CD8-positive, alpha-beta memory T cell (primary cell): Measurements from ENCODE around the gene HHATL. TPM values are rescaled to one million over a fixed set of nuclear protein-coding genes. Genes with fewer than 3 reads are reported as not detected.

ENCODE experiments used
- CTCF ChIA-PET: fragments of 350-600 bp; sonication (Branson Sonifier 250); formaldehyde crosslinking; loops from one replicate; lab custom pipeline; 2021; ENCODE audit warnings: antibody characterized with exemption; lab: Charles Lee
- POLR2A ChIA-PET: fragments of 350-600 bp; sonication (Branson Sonifier 250); formaldehyde crosslinking; loops from one replicate; lab custom pipeline; 2021; ENCODE audit warnings: antibody characterized with exemption; lab: Charles Lee
- DNase-seq, 5 donors: peaks; one replicate each; pipeline versions ENCODE4 v3.0.0 to v3.0.0-alpha.2; 2020 to 2022; ENCODE audit warnings: mixed read lengths in 1 of 5
- H3K27ac ChIP-seq: one replicate; pipeline ENCODE4 v1.7.0; 2013; ENCODE audit warnings: low read depth, mild to moderate bottlenecking, low read length, moderate library complexity
- H3K27me3 ChIP-seq: 2 replicates; pipeline ENCODE4 v1.7.0; 2013; ENCODE audit warnings: low read length, mild to moderate bottlenecking; ENCODE audit not compliant: insufficient read depth, poor library complexity, severe bottlenecking
- H3K36me3 ChIP-seq: 2 replicates; pipeline ENCODE4 v1.7.0; 2013; ENCODE audit warnings: mild to moderate bottlenecking, low read length, moderate library complexity; ENCODE audit not compliant: insufficient read depth
- H3K4me1 ChIP-seq: 2 replicates; pipeline ENCODE4 v1.7.0; 2013; ENCODE audit warnings: mild to moderate bottlenecking, low read length, moderate library complexity; ENCODE audit not compliant: insufficient read depth
- H3K4me3 ChIP-seq: 2 replicates; pipeline ENCODE4 v1.7.0; 2013; ENCODE audit warnings: mild to moderate bottlenecking, low read length
- H3K9me3 ChIP-seq: 2 replicates; pipeline ENCODE4 v1.7.0; 2013; ENCODE audit warnings: mild to moderate bottlenecking, low read length
- H3K27ac Mint-ChIP-seq, 8 donors: one replicate each; pipeline ENCODE4 v1.8.0; 2020 to 2021; ENCODE audit warnings: mixed read lengths in 8 of 8, mild to moderate bottlenecking in 6 of 8, inconsistent platforms in 3 of 8, moderate library complexity in 3 of 8
- H3K27me3 Mint-ChIP-seq, 2 donors: one replicate each; pipeline ENCODE4 v1.8.0; 2020 to 2021; ENCODE audit warnings: mixed read lengths in 2 of 2, mild to moderate bottlenecking in 1 of 2, moderate library complexity in 1 of 2
- H3K36me3 Mint-ChIP-seq, 3 donors: one replicate each; pipeline ENCODE4 v1.8.0; 2020 to 2021; ENCODE audit warnings: mixed read lengths in 3 of 3, inconsistent platforms in 1 of 3, mild to moderate bottlenecking in 1 of 3
- H3K4me1 Mint-ChIP-seq, 3 donors: one replicate each; pipeline ENCODE4 v1.8.0; 2020 to 2021; ENCODE audit warnings: mixed read lengths in 3 of 3, inconsistent platforms in 1 of 3, mild to moderate bottlenecking in 1 of 3
- H3K4me3 Mint-ChIP-seq, 7 donors: one replicate each; pipeline ENCODE4 v1.8.0; 2020 to 2021; ENCODE audit warnings: mixed read lengths in 7 of 7, mild to moderate bottlenecking in 6 of 7, moderate library complexity in 4 of 7, inconsistent platforms in 2 of 7
- H3K9me3 Mint-ChIP-seq, 5 donors: one replicate each; pipeline ENCODE4 v1.8.0; 2020 to 2022; ENCODE audit warnings: mixed read lengths in 5 of 5, mild to moderate bottlenecking in 3 of 5, moderate library complexity in 2 of 5, inconsistent platforms in 1 of 5
- polyA plus RNA-seq: library from polyadenylated mRNA; unstranded; fragments of 300-500 nt; fragmentation: Illumina TruSeq; gene quantifications from one replicate; pipeline ENCODE4 v1.2.3, GENCODE V29; 2021
- total RNA-seq, 2 experiments: library from RNA; stranded (reverse); gene quantifications; one replicate each; pipeline ENCODE4 v1.2.3, GENCODE V29; 2021

HHATL gene
- total and polyA plus RNA-seq, 3 experiments from 2014 or later: not detected

GRCh38 chr3:42714171-42714852, 11.7 kb upstream of the HHATL start:
- no peak for DNase-seq
- H3K9me3 ChIP-seq: no peaks in the 10 kb centered on the region
- Mint-ChIP-seq H3K27me3 (peaks cover 6 to 8% of the 10 kb centered on the region in 2 donors), H3K36me3 (no peaks in the 10 kb centered on the region), H3K4me1 (no peaks in the 10 kb centered on the region), H3K27ac (no peak overlapping the region), H3K9me3 (no peaks in the 10 kb centered on the region), H3K4me3 (no peak overlapping the region)
- H3K4me1 ChIP-seq: no peaks in the 10 kb centered on the region
- no peak overlapping the region for H3K27ac ChIP-seq
- H3K4me3 ChIP-seq: no peak overlapping the region
- ChIA-PET CTCF (no interaction called here), POLR2A (no interaction called here)
- H3K36me3 ChIP-seq: no peaks in the 10 kb centered on the region
- no peaks in the 10 kb centered on the region for H3K27me3 ChIP-seq

DNA sequence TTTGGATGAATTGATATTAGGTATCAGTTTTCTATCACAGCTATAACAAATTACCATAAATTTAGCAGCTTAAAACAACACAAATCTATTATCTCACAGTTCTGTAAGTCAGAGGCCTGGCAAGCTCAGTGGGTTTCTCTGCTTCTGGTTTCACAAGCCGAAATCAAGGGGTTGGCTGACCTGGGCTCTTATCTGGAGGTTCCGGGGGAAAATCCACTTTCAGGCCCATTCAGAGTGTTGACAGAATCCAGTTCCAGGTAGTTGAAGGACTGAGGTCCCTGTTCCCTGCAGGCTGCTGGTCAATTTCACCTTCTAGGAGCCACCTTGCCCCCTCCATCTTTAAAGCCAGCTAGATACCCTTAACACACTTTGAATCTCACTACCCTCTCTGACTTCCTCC, 11.1 kb upstream of the HHATL start:
- no peaks in the 10 kb centered on the region for H3K27me3 ChIP-seq
- ChIA-PET CTCF (no interaction called here), POLR2A (no interaction called here)
- H3K36me3 ChIP-seq: no peaks in the 10 kb centered on the region
- Mint-ChIP-seq H3K4me3 (no peak overlapping the region), H3K9me3 (no peaks in the 10 kb centered on the region), H3K27me3 (peaks cover 6 to 11% of the 10 kb centered on the region in 2 donors), H3K36me3 (no peaks in the 10 kb centered on the region), H3K4me1 (no peaks in the 10 kb centered on the region), H3K27ac (no peak overlapping the region)
- no peaks in the 10 kb centered on the region for H3K4me1 ChIP-seq
- DNase-seq: no peak
- H3K27ac ChIP-seq: no peak overlapping the region
- no peak overlapping the region for H3K4me3 ChIP-seq
- no peaks in the 10 kb centered on the region for H3K9me3 ChIP-seq

DNA sequence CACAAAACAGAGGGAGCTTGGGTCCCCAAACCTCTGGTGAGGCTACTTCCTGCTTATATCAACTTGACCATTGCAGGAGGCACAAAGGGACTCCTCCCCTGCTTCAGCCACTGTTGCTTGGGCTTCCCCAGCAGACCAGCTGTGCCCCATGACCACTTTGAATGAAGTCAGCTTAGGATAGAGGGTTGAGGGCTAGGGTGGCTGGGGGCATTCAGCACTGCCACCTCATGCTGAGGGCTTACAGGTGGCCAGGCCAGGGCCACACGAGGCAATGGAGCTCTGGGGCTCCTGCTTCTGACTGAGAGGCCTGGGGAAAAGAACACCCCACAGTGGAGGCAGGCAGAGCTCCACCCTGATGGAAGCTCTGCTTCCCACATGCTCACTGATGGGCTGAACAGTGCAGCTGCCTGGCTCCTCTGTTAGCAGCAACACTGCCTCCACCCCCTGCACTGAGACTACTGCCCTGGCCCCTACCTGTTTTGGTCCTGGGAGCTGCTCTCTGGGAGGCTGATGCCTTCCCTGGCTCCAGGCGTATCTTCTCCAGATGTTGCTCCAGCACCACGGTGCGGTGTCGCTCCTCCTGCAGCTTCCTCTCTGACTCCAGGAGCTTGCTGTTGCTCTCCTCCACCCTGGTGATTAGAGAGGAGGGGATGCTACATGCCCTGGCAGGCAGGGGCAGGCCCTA, 10.2 kb upstream of the HHATL start:
- Histone ChIP-seq H3K9me3 (no peaks in the 10 kb centered on the region), H3K27me3 (no peaks in the 10 kb centered on the region), H3K4me3 (no peak overlapping the region), H3K4me1 (no peaks in the 10 kb centered on the region), H3K27ac (no peak overlapping the region), H3K36me3 (no peaks in the 10 kb centered on the region)
- no peak for DNase-seq
- CTCF ChIA-PET: no interaction called here
- H3K27me3 Mint-ChIP-seq: peaks cover 6 to 11% of the 10 kb centered on the region in 2 donors
- no peaks in the 10 kb centered on the region for H3K4me1 Mint-ChIP-seq
- no peaks in the 10 kb centered on the region for H3K9me3 Mint-ChIP-seq
- no peak overlapping the region for H3K4me3 Mint-ChIP-seq
- POLR2A ChIA-PET: no interaction called here
- H3K36me3 Mint-ChIP-seq: no peaks in the 10 kb centered on the region
- no peak overlapping the region for H3K27ac Mint-ChIP-seq

- H3K27me3 Mint-ChIP-seq: peaks cover 9 to 11% of the 10 kb centered on the region in 2 donors
- ChIA-PET CTCF (no interaction called here), POLR2A (no interaction called here)
- H3K4me3 Mint-ChIP-seq: no peak overlapping the region
- Histone ChIP-seq H3K4me3 (no peak overlapping the region), H3K36me3 (no peaks in the 10 kb centered on the region), H3K4me1 (no peaks in the 10 kb centered on the region), H3K9me3 (no peaks in the 10 kb centered on the region), H3K27ac (no peak overlapping the region), H3K27me3 (no peaks in the 10 kb centered on the region)
- DNase-seq: no peak
- H3K4me1 Mint-ChIP-seq: no peaks in the 10 kb centered on the region
- H3K27ac Mint-ChIP-seq: no peak overlapping the region
- no peaks in the 10 kb centered on the region for H3K36me3 Mint-ChIP-seq
- no peaks in the 10 kb centered on the region for H3K9me3 Mint-ChIP-seq
Observed at GRCh38 chr3:42712344-42712648, 9.7 kb upstream of the HHATL start.

DNA sequence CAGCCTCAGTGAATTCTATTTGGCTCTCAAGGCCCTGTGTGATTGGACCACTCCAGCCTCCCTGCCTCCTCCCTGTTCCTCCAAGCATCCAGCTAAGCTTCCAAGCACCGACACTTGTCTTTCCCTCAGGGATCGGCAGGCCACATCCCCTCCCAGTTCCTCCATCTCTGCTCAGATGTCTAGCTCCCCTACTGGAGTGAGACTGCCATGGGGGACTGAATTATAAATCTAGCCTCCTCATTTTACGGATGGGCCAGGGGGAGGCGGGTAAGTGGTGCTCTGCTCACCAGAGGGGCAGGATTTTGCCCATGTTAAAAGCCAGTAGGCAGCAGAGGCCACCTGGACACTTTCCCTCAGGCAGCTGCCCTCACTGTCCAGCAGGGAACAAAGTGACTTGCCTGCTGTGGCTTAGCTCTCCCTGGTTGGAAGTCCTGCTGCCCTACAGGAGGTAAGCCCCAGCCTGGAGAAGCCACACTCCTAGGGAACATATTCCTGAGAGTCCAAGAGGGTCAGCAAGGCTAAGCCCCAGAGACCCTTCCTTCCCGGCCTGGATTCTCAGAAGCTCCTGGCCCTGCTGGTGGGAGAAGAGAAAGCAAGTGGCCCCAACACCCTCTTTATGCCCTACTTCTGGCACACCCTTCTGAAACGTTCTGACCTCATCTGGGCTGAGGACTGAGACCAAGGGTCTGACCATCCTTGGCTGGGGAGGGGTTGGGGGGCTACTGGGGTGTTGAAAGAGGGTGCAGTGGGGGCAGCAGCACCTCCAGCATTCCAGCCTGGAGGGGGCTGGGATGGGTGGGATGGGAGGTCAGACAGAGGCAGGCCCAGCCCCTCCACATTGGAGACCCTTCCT, 9.1 kb upstream of the HHATL start:
- no peaks in the 10 kb centered on the region for H3K27me3 ChIP-seq
- H3K27ac ChIP-seq: no peak overlapping the region
- no peak overlapping the region for H3K27ac Mint-ChIP-seq
- H3K9me3 Mint-ChIP-seq: no peaks in the 10 kb centered on the region
- no peak for DNase-seq
- no peaks in the 10 kb centered on the region for H3K36me3 Mint-ChIP-seq
- H3K9me3 ChIP-seq: no peaks in the 10 kb centered on the region
- no peaks in the 10 kb centered on the region for H3K4me1 Mint-ChIP-seq
- no peaks in the 10 kb centered on the region for H3K4me1 ChIP-seq
- peaks cover 9 to 11% of the 10 kb centered on the region in 2 donors for H3K27me3 Mint-ChIP-seq
- ChIA-PET POLR2A (no interaction called here), CTCF (no interaction called here)
- peak overlapping the region in 1 of 7 donors; percentile 32 for H3K4me3 Mint-ChIP-seq
- no peak overlapping the region for H3K4me3 ChIP-seq
- H3K36me3 ChIP-seq: no peaks in the 10 kb centered on the region

GRCh38 chr3:42710323-42711021, 7.9 kb upstream of the HHATL start:
- Histone ChIP-seq H3K27me3 (no peaks in the 10 kb centered on the region), H3K9me3 (no peaks in the 10 kb centered on the region), H3K36me3 (no peaks in the 10 kb centered on the region), H3K4me3 (no peak overlapping the region), H3K4me1 (no peaks in the 10 kb centered on the region), H3K27ac (no peak overlapping the region)
- Mint-ChIP-seq H3K27me3 (peaks cover 9% of the 10 kb centered on the region in 2 donors), H3K36me3 (no peaks in the 10 kb centered on the region), H3K4me3 (no peak overlapping the region), H3K27ac (no peak overlapping the region), H3K4me1 (no peaks in the 10 kb centered on the region), H3K9me3 (no peaks in the 10 kb centered on the region)
- POLR2A ChIA-PET: no interaction called here
- CTCF ChIA-PET: no interaction called here
- no peak for DNase-seq

DNA sequence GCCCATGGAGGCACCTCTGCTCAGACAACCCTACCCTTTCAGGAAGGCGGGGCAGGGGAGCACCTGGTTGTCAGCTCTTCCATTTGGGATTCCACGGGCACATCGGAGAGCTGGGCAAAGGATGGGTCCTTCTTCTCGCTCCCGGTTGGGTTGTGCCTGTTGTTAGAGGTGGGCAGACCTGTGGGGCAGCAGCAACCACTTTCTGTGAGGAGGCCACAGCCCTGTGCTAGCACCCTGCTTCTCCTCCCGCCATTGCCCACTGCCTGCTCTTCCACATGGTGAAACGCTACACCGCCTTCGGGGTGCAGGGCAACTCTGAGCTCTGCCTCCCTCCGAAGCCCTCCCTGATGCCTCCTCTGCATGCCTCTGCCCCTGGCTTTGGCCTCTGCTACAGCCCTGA, 7.0 kb upstream of the HHATL start:
- peaks cover 9 to 14% of the 10 kb centered on the region in 2 donors for H3K27me3 Mint-ChIP-seq

More for the DNA sequence above, 7.0 kb upstream of the HHATL start:
- H3K4me1 Mint-ChIP-seq: no peaks in the 10 kb centered on the region
- ChIA-PET CTCF (no interaction called here), POLR2A (no interaction called here)
- H3K9me3 ChIP-seq: no peaks in the 10 kb centered on the region
- H3K36me3 ChIP-seq: no peaks in the 10 kb centered on the region
- no peaks in the 10 kb centered on the region for H3K36me3 Mint-ChIP-seq
- no peaks in the 10 kb centered on the region for H3K9me3 Mint-ChIP-seq
- no peak overlapping the region for H3K27ac Mint-ChIP-seq
- H3K4me3 ChIP-seq: no peak overlapping the region
- H3K4me1 ChIP-seq: no peaks in the 10 kb centered on the region
- H3K27me3 ChIP-seq: no peaks in the 10 kb centered on the region
- no peak for DNase-seq
- H3K27ac ChIP-seq: no peak overlapping the region
- H3K4me3 Mint-ChIP-seq: no peak overlapping the region
